Osteoblast (primary cell): ENCODE measurements around the gene ZNF611. TPM values are rescaled to one million over a fixed set of nuclear protein-coding genes. Genes with fewer than 3 reads are reported as not detected.
"Not testable (repeated sequence)": the region's sequence is repeated elsewhere in the genome, so short reads cannot be mapped to it uniquely, and the experiment has no call there.

Experiments used
- DNase-seq: peaks from one replicate; pipeline ENCODE4 v3.0.0; 2011; ENCODE audit warnings: low spot score, mixed read lengths; ENCODE audit not compliant: insufficient read length; ENCODE audit errors: missing footprints
- H2AFZ ChIP-seq: 2 replicates; pipeline ENCODE4 v1.6.0; 2011; ENCODE audit warnings: mild to moderate bottlenecking, low read length
- H3K27ac ChIP-seq: 2 replicates; pipeline ENCODE4 v1.5.1; 2011; ENCODE audit warnings: mild to moderate bottlenecking, low read depth, low read length, moderate library complexity
- H3K27me3 ChIP-seq: 2 replicates; pipeline ENCODE4 v1.6.0; 2012; ENCODE audit warnings: mild to moderate bottlenecking, control low read depth, inconsistent platforms, low read length, moderate library complexity; ENCODE audit not compliant: insufficient read depth
- H3K36me3 ChIP-seq: 2 replicates; pipeline ENCODE4 v1.5.1; 2011; ENCODE audit warnings: mild to moderate bottlenecking, low read length, control low read depth, moderate library complexity; ENCODE audit not compliant: insufficient read depth
- H3K4me1 ChIP-seq: 2 replicates; pipeline ENCODE4 v1.5.1; 2011; ENCODE audit warnings: mild to moderate bottlenecking, low read length, control low read depth, moderate library complexity; ENCODE audit not compliant: insufficient read depth
- H3K4me2 ChIP-seq: 2 replicates; pipeline ENCODE4 v1.6.0; 2011; ENCODE audit warnings: mild to moderate bottlenecking, low read length; ENCODE audit not compliant: insufficient read depth
- H3K4me3 ChIP-seq: fragments of 200-600 bp; sonication (generic); 3 replicates; pipeline ENCODE4 v1.5.1; 2012; ENCODE audit warnings: mild to moderate bottlenecking, low read length, inconsistent platforms; ENCODE audit not compliant: insufficient read depth
- H3K79me2 ChIP-seq: 2 replicates; pipeline ENCODE4 v1.6.0; 2012; ENCODE audit warnings: mild to moderate bottlenecking, low read length, control low read depth, inconsistent platforms; ENCODE audit not compliant: insufficient read depth
- H3K9me3 ChIP-seq: 2 replicates; pipeline ENCODE4 v1.5.1; 2011; ENCODE audit warnings: low read depth, low read length, control low read depth
- H4K20me1 ChIP-seq: 2 replicates; pipeline ENCODE4 v1.6.0; 2012; ENCODE audit warnings: mild to moderate bottlenecking, low read length, control low read depth; ENCODE audit not compliant: insufficient read depth
- CTCF ChIP-seq: IDR thresholded peaks from 2 replicates; pipeline ENCODE4 v1.5.1; 2011; ENCODE audit warnings: mild to moderate bottlenecking, low read depth, low read length, moderate library complexity; ENCODE audit errors: extremely low read depth
- total RNA-seq: library from RNA; depleted of rRNA; stranded (reverse); fragments of >200 nt; gene quantifications from 2 replicates; pipeline ENCODE4 v1.2.3, GENCODE V29; 2012

ZNF611 gene
- total RNA-seq, 1 donor: 10.5 TPM

GRCh38 chr19:52688335-52688734 is 46.5 kb downstream of the ZNF611 start:
- no peak for TF ChIP-seq CTCF
- no peak for DNase-seq
- Histone ChIP-seq H2AFZ (no peak overlapping the region), H3K27me3 (no peaks in the 10 kb centered on the region), H3K9me3 (no peaks in the 10 kb centered on the region), H3K36me3 (peaks cover under 1% of the 10 kb centered on the region), H3K27ac (no peak overlapping the region), H3K79me2 (peaks cover 57% of the 10 kb centered on the region), H3K4me3 (no peak overlapping the region), H4K20me1 (no peaks in the 10 kb centered on the region), H3K4me1 (peaks cover 20% of the 10 kb centered on the region), H3K4me2 (no peak overlapping the region)

- Histone ChIP-seq H2AFZ (no peak overlapping the region), H3K4me1 (peaks cover 20% of the 10 kb centered on the region), H3K4me3 (no peak overlapping the region), H3K36me3 (peaks cover 5% of the 10 kb centered on the region), H3K79me2 (peaks cover 63% of the 10 kb centered on the region), H3K4me2 (no peak overlapping the region), H3K27ac (no peak overlapping the region), H4K20me1 (no peaks in the 10 kb centered on the region), H3K9me3 (no peaks in the 10 kb centered on the region), H3K27me3 (no peaks in the 10 kb centered on the region)
- DNase-seq: no peak
- no peak for TF ChIP-seq CTCF
Observed at GRCh38 chr19:52687684-52688083, 47.2 kb downstream of the ZNF611 start.

GRCh38 chr19:52685811-52686210 is 49.0 kb downstream of the ZNF611 start:
- Histone ChIP-seq H4K20me1 (no peaks in the 10 kb centered on the region), H3K79me2 (peaks cover 76% of the 10 kb centered on the region), H3K4me1 (peaks cover 14% of the 10 kb centered on the region), H3K4me2 (peak overlapping the region; percentile 51), H3K9me3 (no peaks in the 10 kb centered on the region), H3K27ac (peak overlapping the region; percentile 19), H2AFZ (peak overlapping the region; percentile 29), H3K27me3 (no peaks in the 10 kb centered on the region), H3K4me3 (no peak overlapping the region), H3K36me3 (peaks cover 5% of the 10 kb centered on the region)
- DNase-seq: no peak
- TF ChIP-seq CTCF: no peak

GRCh38 chr19:52681216-52681615 is 53.6 kb downstream of the ZNF611 start:
- H3K27ac ChIP-seq, H3K4me1 ChIP-seq, H2AFZ ChIP-seq, H4K20me1 ChIP-seq, H3K27me3 ChIP-seq, H3K4me3 ChIP-seq, H3K36me3 ChIP-seq, DNase-seq, H3K4me2 ChIP-seq, H3K9me3 ChIP-seq: not testable (repeated sequence)
- H3K79me2 ChIP-seq: peaks cover 80% of the 10 kb centered on the region
